ENCODE measurements around the gene S100A2. TPM values are rescaled to one million over a fixed set of nuclear protein-coding genes. Genes with fewer than 3 reads are reported as not detected.

Gene S100A2
- total and polyA plus RNA-seq, 2 experiments from 2014 or later, result 0.66 to 0.89 TPM

- H3K4me1 ChIP-seq (ENCODE audit: insufficient read depth), result peaks cover 18% of the 10 kb centered on the region
- no peaks in the 10 kb centered on the region for H3K9me2 ChIP-seq (ENCODE audit: insufficient read depth)
- peak overlapping the region; percentile 80; the same call in 1 of the 2 replicates for H3K27ac Mint-ChIP-seq
- H3K36me3 Mint-ChIP-seq (ENCODE audit: low read depth), result no peaks in the 10 kb centered on the region
- H3K4me2 ChIP-seq, result peak overlapping the region; percentile 74
- TF ChIP-seq ZNF462 (CRISPR knock-in tag; IDR thresholded peaks at IDR 0.05), result no peak
- TF ChIP-seq CTCF (conservative IDR thresholded peaks at IDR 0.05; ENCODE audit: low read depth in 2 of 2), result peak; percentile 92
- TF ChIP-seq CREB1 (CRISPR knock-in tag; IDR thresholded peaks at IDR 0.05; ENCODE audit: low read depth), result peak; percentile 80
- H3K9me3 Mint-ChIP-seq, result peaks cover 1% of the 10 kb centered on the region; the same call in 1 of the 3 replicates
- DNase-seq (ENCODE audit: low spot score), result peak; percentile 97
- peak overlapping the region; percentile 70; the same call in 1 of the 2 replicates for H3K27ac ChIP-seq (ENCODE audit: low read depth)
- peak overlapping the region; percentile 57 for H3K4me3 Mint-ChIP-seq
- no peaks in the 10 kb centered on the region for H4K20me1 ChIP-seq (replicated peaks; ENCODE audit: insufficient read depth)
- H3K27me3 ChIP-seq (ENCODE audit: insufficient read depth), result no peaks in the 10 kb centered on the region
- peak overlapping the region; percentile 34; the same call in 1 of the 2 replicates for H3K4me3 ChIP-seq
- no peaks in the 10 kb centered on the region for H3K36me3 ChIP-seq (ENCODE audit: insufficient read depth)
- H3K4me1 Mint-ChIP-seq, result peaks cover 36% of the 10 kb centered on the region
- H3F3A ChIP-seq (replicated peaks; ENCODE audit: low read depth), result peaks cover 6% of the 10 kb centered on the region; the same call in 1 of the 2 replicates
- ATAC-seq, result peak; percentile 75
- H3K79me2 ChIP-seq (replicated peaks; ENCODE audit: insufficient read depth), result no peaks in the 10 kb centered on the region
- H3K27me3 Mint-ChIP-seq (ENCODE audit: insufficient read depth, low read depth, poor library complexity), result peaks cover 14% of the 10 kb centered on the region
- H2AFZ ChIP-seq, result peak overlapping the region; percentile 97
Measured at GRCh38 chr1:153568367-153569099, 2.9 kb upstream of the S100A2 start.

Measured in GM23338 (cell line).